ENCODE data around the gene NSF. TPM values are rescaled to one million over a fixed set of nuclear protein-coding genes. Genes with fewer than 3 reads are reported as not detected.

The NSF gene
- total RNA-seq, 1 experiment from 2014 or later = 49.7 TPM

- DNase-seq (ENCODE audit: low read depth) = no peak
Measured at GRCh38 chr17:46796956-46797530, 206.6 kb downstream of the NSF start.

- no peak for DNase-seq (ENCODE audit: low read depth)
Measured at GRCh38 chr17:46800573-46800972, 210.1 kb downstream of the NSF start.

- no peak for DNase-seq (ENCODE audit: low read depth)
Measured at GRCh38 chr17:46802800-46803199, 212.3 kb downstream of the NSF start.

GRCh38 chr17:46803544-46803943, 213.1 kb downstream of the NSF start:
- no peak for DNase-seq (ENCODE audit: low read depth)

- no peak for DNase-seq (ENCODE audit: low read depth)
Measured at GRCh38 chr17:46805771-46806170, 215.3 kb downstream of the NSF start.

Other genes starting within 250 kb of the NSF start
- 4.1 and 24.5 TPM in 2 replicates for gene ARL17B, start 228.9 kb upstream of the NSF start, total RNA-seq (2014; rRNA removed; shearing (Covaris generic))
- gene LRRC37A2, start 78.2 kb upstream of the NSF start, total RNA-seq (2014; rRNA removed; shearing (Covaris generic)) = 0.77 and 1.7 TPM in 2 replicates
- 4.3 and 6.3 TPM in 2 replicates for gene ARL17A, start 11.0 kb upstream of the NSF start, total RNA-seq (2014; rRNA removed; shearing (Covaris generic))
- 2.4 and 3.4 TPM in 2 replicates for gene WNT3, start 228.0 kb downstream of the NSF start, total RNA-seq (2014; rRNA removed; shearing (Covaris generic))

Measured in Daoy (cell line).